Left lung (tissue), 10 donors: ENCODE measurements around the gene TSC22D1. TPM values are rescaled to one million over a fixed set of nuclear protein-coding genes. Genes with fewer than 3 reads are reported as not detected.

Experiments used
- ATAC-seq: fragments of 200-7000 bp; cut with Tn5 transposase; one replicate; pipeline ENCODE4 v1.9.1; 2020; ENCODE audit warnings: moderate library complexity
- DNase-seq, 4 donors: peaks; one replicate each; pipeline ENCODE4 v3.0.0-alpha.2; 2013 to 2020
- H3K27ac ChIP-seq, 2 donors: fragments of 200-600 bp; sonication (generic) in 1 of 2; one replicate each; pipeline versions ENCODE4 v1.5.0 to v1.8.0; 2020 to 2021
- H3K27me3 ChIP-seq, 2 donors: fragments of 200-600 bp; sonication (generic) in 1 of 2; one replicate each; pipeline versions ENCODE4 v1.5.0 to v1.8.0; 2020 to 2021
- H3K36me3 ChIP-seq, 2 donors: fragments of 200-600 bp; sonication (generic) in 1 of 2; one replicate each; pipeline versions ENCODE4 v1.5.0 to v1.8.0; 2020 to 2021
- H3K4me1 ChIP-seq, 2 donors: fragments of 200-600 bp; one replicate each; pipeline ENCODE4 v1.8.0; 2021
- H3K4me3 ChIP-seq, 2 donors: fragments of 200-600 bp; sonication (generic) in 1 of 2; one replicate each; pipeline versions ENCODE4 v1.5.0 to v1.8.0; 2020 to 2021; ENCODE audit warnings: mild to moderate bottlenecking in 1 of 2
- H3K9me3 ChIP-seq, 2 donors: fragments of 200-600 bp; sonication (generic) in 1 of 2; one replicate each; pipeline versions ENCODE4 v1.5.0 to v1.8.0; 2020 to 2021
- CTCF ChIP-seq, 2 donors: fragments of 200-600 bp; sonication (generic) in 1 of 2; IDR thresholded peaks; one replicate each; pipeline versions ENCODE4 v1.5.0 to v1.8.0; 2021; ENCODE audit warnings: antibody characterized with exemption in 2 of 2
- intact Hi-C, 2 donors: fragments of 100-400 bp; cut with DNase I; formaldehyde crosslinking; loops; one replicate each; pipeline versions ENCODE4 v1.11.2 to v1.14.2; 2022
- polyA plus RNA-seq, 6 donors: library from polyadenylated mRNA; unstranded; fragments of 120-200 nt; gene quantifications; one replicate each; pipeline ENCODE4 v1.2.1, GENCODE V29; 2013; ENCODE audit not compliant: insufficient read length in 6 of 6
- total RNA-seq, 2 donors: library from RNA; stranded (reverse); fragmentation: NEBNext Ultra II Directional; extraction: Animal tissue kit (Norgen Biotek cat#: 25700); gene quantifications; one replicate each; pipeline ENCODE4 v1.2.1, GENCODE V29; 2021
- donor health status: DM: no; HTN: yes; CAD: no.
- donor health status: DM: no; HTN: no; CAD: no.

TSC22D1 gene
- total and polyA plus RNA-seq, 8 donors, result 95.4 to 192 (median 182) TPM

- Histone ChIP-seq H3K27ac (no peak overlapping the region), H3K27me3 (no peaks in the 10 kb centered on the region), H3K9me3 (no peaks in the 10 kb centered on the region), H3K4me3 (no peak overlapping the region), H3K36me3 (no peaks in the 10 kb centered on the region), H3K4me1 (peaks cover 0 to 12% of the 10 kb centered on the region in 2 donors)
- TF ChIP-seq CTCF (IDR thresholded peaks at IDR 0.05), result no peak
- ATAC-seq (no peak), DNase-seq (no peak)
- intact Hi-C loops, result no loop called here
These were observed 30.0 kb downstream of the TSC22D1 start for GRCh38 chr13:44546164-44546563.

GRCh38 chr13:44543369-44543768, 32.8 kb downstream of the TSC22D1 start:
- DNase-seq, result peak in 1 of 4 donors; percentile 11
- Histone ChIP-seq H3K4me3 (no peak overlapping the region), H3K27me3 (no peaks in the 10 kb centered on the region), H3K4me1 (peaks cover 0 to 12% of the 10 kb centered on the region in 2 donors), H3K9me3 (no peaks in the 10 kb centered on the region), H3K27ac (no peak overlapping the region), H3K36me3 (no peaks in the 10 kb centered on the region)
- no peak for ATAC-seq
- intact Hi-C loops, result no loop called here
- TF ChIP-seq CTCF (IDR thresholded peaks at IDR 0.05), result no peak

GRCh38 chr13:44542361-44542760, 33.8 kb downstream of the TSC22D1 start:
- H3K4me1 ChIP-seq, result peaks cover 0 to 12% of the 10 kb centered on the region in 2 donors
- intact Hi-C loops, result no loop called here
- H3K27me3 ChIP-seq, result no peaks in the 10 kb centered on the region
- no peaks in the 10 kb centered on the region for H3K9me3 ChIP-seq
- DNase-seq, result no peak
- H3K4me3 ChIP-seq, result no peak overlapping the region
- no peak overlapping the region for H3K27ac ChIP-seq
- no peaks in the 10 kb centered on the region for H3K36me3 ChIP-seq
- no peak for ATAC-seq
- TF ChIP-seq CTCF (IDR thresholded peaks at IDR 0.05), result no peak

- intact Hi-C loops, result no loop called here
- ATAC-seq (peak; percentile 51), DNase-seq (no peak)
- Histone ChIP-seq H3K9me3 (no peaks in the 10 kb centered on the region), H3K4me3 (no peak overlapping the region), H3K27ac (no peak overlapping the region), H3K4me1 (peaks cover 0 to 12% of the 10 kb centered on the region in 2 donors), H3K27me3 (no peaks in the 10 kb centered on the region), H3K36me3 (no peaks in the 10 kb centered on the region)
- TF ChIP-seq CTCF (IDR thresholded peaks at IDR 0.05), result no peak
These were observed 34.5 kb downstream of the TSC22D1 start for GRCh38 chr13:44541601-44542000.

- H3K27me3 ChIP-seq, result no peaks in the 10 kb centered on the region
- intact Hi-C loops, result no loop called here
- no peaks in the 10 kb centered on the region for H3K9me3 ChIP-seq
- no peak overlapping the region for H3K4me3 ChIP-seq
- DNase-seq (peak in 1 of 4 donors; percentile 5), ATAC-seq (peak; percentile 54)
- no peak overlapping the region for H3K27ac ChIP-seq
- no peak for TF ChIP-seq CTCF (IDR thresholded peaks at IDR 0.05)
- H3K36me3 ChIP-seq, result no peaks in the 10 kb centered on the region
- H3K4me1 ChIP-seq, result peaks cover 0 to 12% of the 10 kb centered on the region in 2 donors
These were observed 35.2 kb downstream of the TSC22D1 start for GRCh38 chr13:44540761-44541434.
